Kidney epithelial cell (primary cell): Measurements from ENCODE around the gene CACNA1D. TPM values are rescaled to one million over a fixed set of nuclear protein-coding genes. Genes with fewer than 3 reads are reported as not detected.

Experiments used
- DNase-seq: peaks from one replicate; pipeline ENCODE4 v3.0.0-alpha.2; 2010; ENCODE audit warnings: low read depth
- H3K27me3 ChIP-seq: 2 replicates; pipeline ENCODE4 v1.6.0; 2011; ENCODE audit warnings: low read length; ENCODE audit not compliant: control insufficient read depth, insufficient read depth
- H3K36me3 ChIP-seq: 2 replicates; pipeline ENCODE4 v1.5.1; 2011; ENCODE audit warnings: low read length; ENCODE audit not compliant: control insufficient read depth, insufficient read depth
- H3K4me3 ChIP-seq: 2 replicates; pipeline ENCODE4 v1.5.1; 2011; ENCODE audit warnings: low read depth, mild to moderate bottlenecking, control low read depth, low read length
- CTCF ChIP-seq: IDR thresholded peaks from 2 replicates; pipeline ENCODE4 v1.5.1; 2011; ENCODE audit warnings: mild to moderate bottlenecking, moderate library complexity, low read length, control low read depth, inconsistent platforms; ENCODE audit not compliant: insufficient read depth, poor library complexity, severe bottlenecking
- total RNA-seq: library from RNA; depleted of rRNA; stranded (reverse); fragments of >200 nt; gene quantifications from 2 replicates; pipeline ENCODE4 v1.2.3, GENCODE V29; 2015

CACNA1D gene
- total RNA-seq, 1 donor from 2014 or later = 0.21 TPM

- Histone ChIP-seq H3K4me3 (no peak overlapping the region), H3K27me3 (no peaks in the 10 kb centered on the region), H3K36me3 (no peaks in the 10 kb centered on the region)
- DNase-seq = no peak
- TF ChIP-seq CTCF = no peak
These were observed 177.0 kb downstream of the CACNA1D start for GRCh38 chr3:53671192-53671960.

- Histone ChIP-seq H3K4me3 (no peak overlapping the region), H3K36me3 (no peaks in the 10 kb centered on the region), H3K27me3 (no peaks in the 10 kb centered on the region)
- DNase-seq = no peak
- TF ChIP-seq CTCF = no peak
These were observed 177.5 kb downstream of the CACNA1D start for GRCh38 chr3:53671961-53672299.

GRCh38 chr3:53672981-53673380 is 178.6 kb downstream of the CACNA1D start:
- no peaks in the 10 kb centered on the region for H3K27me3 ChIP-seq
- no peak for DNase-seq

GRCh38 chr3:53673722-53674350 is 179.4 kb downstream of the CACNA1D start:
- Histone ChIP-seq H3K27me3 (no peaks in the 10 kb centered on the region), H3K36me3 (no peaks in the 10 kb centered on the region), H3K4me3 (no peak overlapping the region)
- DNase-seq = no peak
- TF ChIP-seq CTCF = no peak

More at GRCh38 chr3:53672981-53673380, 178.6 kb downstream of the CACNA1D start:
- Histone ChIP-seq H3K36me3 (no peaks in the 10 kb centered on the region), H3K4me3 (no peak overlapping the region)
- TF ChIP-seq CTCF = no peak

DNA sequence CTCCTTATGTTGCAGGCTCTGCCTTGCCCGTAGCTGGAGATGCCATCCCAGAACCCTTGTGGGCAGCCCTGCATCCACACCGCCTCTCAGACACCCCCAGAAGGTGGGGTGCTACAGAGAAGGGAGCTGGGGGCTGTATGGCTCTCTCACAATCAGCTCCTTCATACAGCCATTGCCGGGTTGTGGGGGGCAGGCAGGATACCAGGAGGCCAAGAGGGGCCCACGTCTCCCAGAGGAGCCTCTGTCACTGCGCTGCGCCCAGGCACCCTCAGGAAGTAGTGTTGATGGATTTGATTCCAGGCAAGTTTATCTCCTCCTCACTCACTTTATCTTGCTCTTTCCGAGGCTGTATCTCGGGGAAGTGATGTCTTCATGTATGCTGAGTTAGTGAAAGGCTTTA is 180.2 kb downstream of the CACNA1D start:
- no peak for DNase-seq
- Histone ChIP-seq H3K4me3 (no peak overlapping the region), H3K36me3 (no peaks in the 10 kb centered on the region), H3K27me3 (no peaks in the 10 kb centered on the region)
- no peak for TF ChIP-seq CTCF
